Vagina (tissue), 2 donors: ENCODE measurements around the gene CYB5A. TPM values are rescaled to one million over a fixed set of nuclear protein-coding genes. Genes with fewer than 3 reads are reported as not detected.
"Not testable (repeated sequence)": the region's sequence is repeated elsewhere in the genome, so short reads cannot be mapped to it uniquely, and the experiment has no call there.

ENCODE experiments used
- DNase-seq, 2 donors: peaks; one replicate each; pipeline ENCODE4 v3.0.0-alpha.2; 2017; ENCODE audit errors: extremely low spot score in 2 of 2
- H3K27ac ChIP-seq: fragments of 200-600 bp; sonication (generic); one replicate; pipeline ENCODE4 v1.5.1; 2019
- H3K27me3 ChIP-seq: fragments of 200-600 bp; sonication (generic); one replicate; pipeline ENCODE4 v1.5.1; 2019
- H3K36me3 ChIP-seq, 2 donors: fragments of 200-600 bp; sonication (generic); one replicate each; pipeline ENCODE4 v1.5.1; 2017 to 2019
- H3K4me1 ChIP-seq: fragments of 200-600 bp; sonication (generic); one replicate; pipeline ENCODE4 v1.5.1; 2019
- H3K4me3 ChIP-seq, 2 donors: fragments of 200-600 bp; sonication (generic); 1 replicate in 1 of 2; 2 replicates in 1 of 2; pipeline ENCODE4 v1.5.1; 2016 to 2019
- H3K9me3 ChIP-seq: fragments of 200-600 bp; sonication (generic); one replicate; pipeline ENCODE4 v1.5.1; 2019
- POLR2A ChIP-seq, 2 donors: fragments of 450-650 bp; IDR thresholded peaks; one replicate each; pipeline ENCODE4 v1.6.1; 2017; ENCODE audit warnings: antibody characterized with exemption in 2 of 2, mild to moderate bottlenecking in 2 of 2, moderate library complexity in 2 of 2
- POLR2AphosphoS5 ChIP-seq, 2 donors: sonication (generic); formaldehyde crosslinking; IDR thresholded peaks; one replicate each; pipeline ENCODE4 v1.9.0; 2017; ENCODE audit warnings: antibody characterized with exemption in 2 of 2, mild to moderate bottlenecking in 2 of 2, low read depth in 1 of 2; ENCODE audit not compliant: insufficient read depth in 1 of 2
- intact Hi-C: fragments of 100-400 bp; cut with DNase I; formaldehyde crosslinking; loops from one replicate; pipeline ENCODE4 v1.15.1; 2023
- total RNA-seq: library from RNA; depleted of rRNA; stranded (reverse); fragments of >200 nt; gene quantifications from one replicate; pipeline ENCODE4 v1.2.3, GENCODE V29; 2016
- TF ChIP-seq, protein P1 (sequence below), 3 experiments: fragments of 450-650 bp in 2 of 3; fragments of 200-600 bp in 1 of 3; sonication (generic) in 1 of 3; IDR thresholded peaks; one replicate each; pipeline ENCODE4 v1.5.1; 2017 to 2019; ENCODE audit warnings: antibody characterized with exemption in 3 of 3, mild to moderate bottlenecking in 2 of 3, moderate library complexity in 2 of 3

Gene CYB5A
- total RNA-seq, 1 donor from 2014 or later = 88.6 TPM

DNA sequence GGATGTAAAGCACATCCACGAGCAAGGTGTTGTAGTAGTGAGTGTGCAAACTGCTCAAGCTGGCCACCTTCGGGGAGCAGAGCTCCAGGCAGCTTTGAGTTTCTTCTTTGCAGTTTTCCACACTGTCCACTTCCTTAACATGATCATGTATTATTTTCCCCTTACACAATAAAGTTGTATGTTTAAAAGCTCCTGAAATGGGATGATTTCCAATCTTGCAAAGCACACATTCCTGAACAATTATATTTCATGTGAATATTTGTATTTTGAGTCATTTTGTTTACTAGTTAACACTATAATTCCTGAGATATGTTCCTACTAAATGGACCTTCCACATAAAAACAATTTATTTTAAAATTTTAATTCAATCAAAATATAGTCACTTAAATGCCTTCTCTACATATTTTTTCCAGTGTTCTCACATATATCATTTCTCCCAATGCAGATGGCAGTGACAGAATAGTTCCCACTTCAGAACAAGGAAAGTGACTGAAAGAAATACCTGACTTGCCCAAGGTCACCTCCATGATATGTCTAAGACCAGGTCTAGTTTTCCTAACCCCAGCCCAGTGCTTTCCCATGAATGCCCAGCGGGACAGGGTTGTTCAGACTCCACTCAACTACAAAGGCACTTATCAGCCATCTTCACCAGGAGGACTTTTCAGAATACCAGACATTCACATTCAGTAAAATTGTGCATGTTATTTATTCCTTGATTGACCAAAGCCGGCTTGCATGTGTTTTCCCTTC is 5.5 kb downstream of the CYB5A start:
- Histone ChIP-seq H3K4me1 (peaks cover 53% of the 10 kb centered on the region), H3K9me3 (no peaks in the 10 kb centered on the region), H3K36me3 (no peaks in the 10 kb centered on the region), H3K27me3 (no peaks in the 10 kb centered on the region), H3K4me3 (no peak overlapping the region), H3K27ac (no peak overlapping the region)
- no peak for TF ChIP-seq POLR2A (IDR thresholded peaks at IDR 0.05)
- TF ChIP-seq, protein P1, sequence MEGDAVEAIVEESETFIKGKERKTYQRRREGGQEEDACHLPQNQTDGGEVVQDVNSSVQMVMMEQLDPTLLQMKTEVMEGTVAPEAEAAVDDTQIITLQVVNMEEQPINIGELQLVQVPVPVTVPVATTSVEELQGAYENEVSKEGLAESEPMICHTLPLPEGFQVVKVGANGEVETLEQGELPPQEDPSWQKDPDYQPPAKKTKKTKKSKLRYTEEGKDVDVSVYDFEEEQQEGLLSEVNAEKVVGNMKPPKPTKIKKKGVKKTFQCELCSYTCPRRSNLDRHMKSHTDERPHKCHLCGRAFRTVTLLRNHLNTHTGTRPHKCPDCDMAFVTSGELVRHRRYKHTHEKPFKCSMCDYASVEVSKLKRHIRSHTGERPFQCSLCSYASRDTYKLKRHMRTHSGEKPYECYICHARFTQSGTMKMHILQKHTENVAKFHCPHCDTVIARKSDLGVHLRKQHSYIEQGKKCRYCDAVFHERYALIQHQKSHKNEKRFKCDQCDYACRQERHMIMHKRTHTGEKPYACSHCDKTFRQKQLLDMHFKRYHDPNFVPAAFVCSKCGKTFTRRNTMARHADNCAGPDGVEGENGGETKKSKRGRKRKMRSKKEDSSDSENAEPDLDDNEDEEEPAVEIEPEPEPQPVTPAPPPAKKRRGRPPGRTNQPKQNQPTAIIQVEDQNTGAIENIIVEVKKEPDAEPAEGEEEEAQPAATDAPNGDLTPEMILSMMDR (IDR thresholded peaks at IDR 0.05) = no peak
- no peak for TF ChIP-seq POLR2AphosphoS5 (IDR thresholded peaks at IDR 0.05; ENCODE audit: insufficient read depth in 1 of 2, low read depth in 1 of 2)
- no peak for DNase-seq
- intact Hi-C loops = no loop called here

DNA sequence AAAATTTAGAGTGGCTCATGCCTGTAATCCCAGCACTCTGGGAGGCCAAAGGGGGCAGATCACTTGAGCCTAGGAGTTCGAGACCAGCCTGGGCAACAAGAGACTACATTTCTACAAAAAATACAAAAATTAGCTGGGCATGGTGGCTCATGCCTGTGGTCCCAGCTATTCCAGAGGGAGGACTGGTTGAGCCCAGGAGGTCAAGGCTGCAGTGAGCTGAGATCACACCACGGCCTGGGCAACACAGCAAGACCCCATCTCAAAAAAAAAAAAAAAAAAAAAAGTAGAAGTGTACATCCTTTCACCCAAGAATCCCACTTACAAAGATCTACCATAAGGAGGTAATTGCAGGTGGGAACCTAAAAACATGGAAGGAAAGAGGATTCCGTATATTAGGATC is 6.2 kb downstream of the CYB5A start:
- DNase-seq = not testable (repeated sequence)

GRCh38 chr18:74284980-74285355 is 6.8 kb downstream of the CYB5A start:
- DNase-seq = no peak
- H3K27ac ChIP-seq = peak overlapping the region; percentile 58
- H3K27me3 ChIP-seq = no peaks in the 10 kb centered on the region
- H3K36me3 ChIP-seq = peaks cover 0 to under 1% of the 10 kb centered on the region in 2 donors
- no peak for TF ChIP-seq POLR2A (IDR thresholded peaks at IDR 0.05)
- TF ChIP-seq POLR2AphosphoS5 (IDR thresholded peaks at IDR 0.05; ENCODE audit: insufficient read depth in 1 of 2, low read depth in 1 of 2) = no peak
- TF ChIP-seq, protein P1 (IDR thresholded peaks at IDR 0.05) = no peak
- H3K4me3 ChIP-seq = no peak overlapping the region
- intact Hi-C loops = no loop called here
- H3K4me1 ChIP-seq = peaks cover 42% of the 10 kb centered on the region
- H3K9me3 ChIP-seq = no peaks in the 10 kb centered on the region

More for the DNA sequence above, 6.2 kb downstream of the CYB5A start:
- intact Hi-C loops, H3K27me3 ChIP-seq, H3K36me3 ChIP-seq, H3K27ac ChIP-seq, H3K9me3 ChIP-seq, H3K4me3 ChIP-seq: not testable (repeated sequence)
- peaks cover 48% of the 10 kb centered on the region for H3K4me1 ChIP-seq

DNA sequence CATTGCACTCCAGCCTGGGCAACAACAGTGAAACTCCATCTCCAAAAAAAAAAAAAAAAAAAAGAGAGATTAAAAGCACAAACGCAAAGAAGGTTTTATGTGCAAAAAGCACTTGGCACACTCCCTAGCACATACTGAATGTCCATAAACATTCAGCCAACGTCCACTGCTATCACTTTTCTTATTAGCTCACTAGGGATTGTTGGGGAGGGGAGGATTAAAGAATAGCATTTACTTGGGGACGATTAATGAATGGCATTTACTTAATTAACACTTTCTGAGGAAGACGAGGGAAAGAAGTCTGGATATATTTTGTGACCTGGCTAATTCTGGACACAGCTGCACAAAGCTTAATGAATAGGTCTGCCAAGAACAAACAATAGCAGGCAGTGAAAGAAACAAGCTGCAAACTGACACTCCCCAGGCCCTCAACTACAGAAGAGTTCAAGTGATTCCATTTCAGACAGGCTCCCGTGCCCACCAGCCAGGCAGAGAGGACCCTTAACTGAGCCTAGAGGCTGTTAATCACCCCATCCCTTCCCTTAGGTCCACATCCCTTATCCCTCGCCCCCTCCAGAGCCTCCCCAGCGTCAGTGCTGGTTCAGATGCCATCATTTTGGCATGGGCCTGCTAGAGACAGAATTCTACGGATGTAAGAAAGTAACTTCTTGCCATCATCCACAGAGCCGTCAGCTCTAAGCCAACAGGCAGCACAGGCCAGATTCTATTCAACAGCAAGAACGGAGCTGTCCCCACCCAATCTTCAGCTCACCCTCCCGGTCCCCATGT is 7.4 kb downstream of the CYB5A start:
- peak in 1 of 2 donors; percentile 74 for DNase-seq
- intact Hi-C loops = no loop called here

DNA sequence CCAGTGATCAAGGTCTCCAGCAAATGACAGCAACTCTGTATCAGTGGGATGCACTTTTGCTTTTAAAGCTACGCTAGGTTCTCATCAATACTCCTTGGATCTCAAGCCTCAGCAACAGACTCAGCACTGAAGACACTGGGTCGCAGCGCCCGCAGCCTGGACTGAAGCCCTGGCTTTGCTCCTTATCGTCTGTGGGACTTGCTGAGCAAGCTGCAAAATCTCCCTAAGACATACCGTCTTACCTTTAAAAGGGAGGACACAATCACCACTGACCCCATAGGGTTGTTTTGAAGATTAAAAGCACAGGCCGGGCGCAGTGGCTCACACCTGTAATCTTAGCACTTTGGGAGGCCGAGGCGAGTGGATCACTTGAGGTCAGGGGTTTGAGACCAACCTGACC is 8.1 kb downstream of the CYB5A start:
- H3K4me1 ChIP-seq = peaks cover 46% of the 10 kb centered on the region
- intact Hi-C loops = no loop called here
- no peaks in the 10 kb centered on the region for H3K9me3 ChIP-seq
- TF ChIP-seq POLR2A (IDR thresholded peaks at IDR 0.05) (no peak), POLR2AphosphoS5 (IDR thresholded peaks at IDR 0.05; ENCODE audit: insufficient read depth in 1 of 2, low read depth in 1 of 2) (no peak)
- TF ChIP-seq, protein P1 (IDR thresholded peaks at IDR 0.05) = no peak
- DNase-seq = no peak
- no peaks in the 10 kb centered on the region for H3K27me3 ChIP-seq
- peak overlapping the region; percentile 17 for H3K27ac ChIP-seq
- peaks cover 0 to 4% of the 10 kb centered on the region in 2 donors for H3K36me3 ChIP-seq
- H3K4me3 ChIP-seq = no peak overlapping the region

More for the DNA sequence above, 7.4 kb downstream of the CYB5A start:
- no peaks in the 10 kb centered on the region for H3K27me3 ChIP-seq
- H3K9me3 ChIP-seq = no peaks in the 10 kb centered on the region
- no peak for TF ChIP-seq POLR2A (IDR thresholded peaks at IDR 0.05)
- no peak for TF ChIP-seq POLR2AphosphoS5 (IDR thresholded peaks at IDR 0.05; ENCODE audit: insufficient read depth in 1 of 2, low read depth in 1 of 2)
- TF ChIP-seq, protein P1 (IDR thresholded peaks at IDR 0.05) = no peak
- H3K36me3 ChIP-seq = peaks cover 0 to 4% of the 10 kb centered on the region in 2 donors
- H3K4me3 ChIP-seq = no peak overlapping the region
- peaks cover 42% of the 10 kb centered on the region for H3K4me1 ChIP-seq
- peak overlapping the region; percentile 58 for H3K27ac ChIP-seq
